ENCODE measurements around the gene DUSP9. TPM values are rescaled to one million over a fixed set of nuclear protein-coding genes. Genes with fewer than 3 reads are reported as not detected.

DUSP9 gene
- total and polyA plus RNA-seq, 2 donors (not counting 3 experiments of a cell fraction or from before 2014, with no cell fraction given) = 0.04 TPM; not detected in 1

GRCh38 chrX:153612413-153612812 lies 34.6 kb upstream of the DUSP9 start:
- ChIA-PET POLR2A (no interaction called here), CTCF (interaction anchor here (0.7 to 1.2 kb wide), 2 partner anchors 20 to 27 kb away, joined by 3 to 4 read pairs; no protein-coding TSS in a partner anchor)
- no TSS peak for BruUV-seq (replicated peaks)
- FAIRE-seq (no peak), DNase-seq (ENCODE audit: low read depth, low spot score) (no peak)
- H3K4me3 ChIP-seq (replicated peaks in 1 of 3; ENCODE audit: insufficient read depth in 1 of 3, low read depth in 1 of 3, low read length in 3 of 3) = no peak overlapping the region
- intact Hi-C loops (cut with micrococcal nuclease) = no loop called here
- TF ChIP-seq EZH2 (IDR thresholded peaks at IDR 0.05; ENCODE audit: borderline replicate concordance, low read depth, low read length, severe bottlenecking) (no peak), MYC (IDR thresholded peaks at IDR 0.05; ENCODE audit: low read depth, low read length) (no peak), POLR2A (IDR thresholded peaks at IDR 0.05; ENCODE audit: low read depth, low read length) (no peak), FOS (IDR thresholded peaks at IDR 0.05; ENCODE audit: borderline replicate concordance, insufficient read depth, low read length) (no peak), GATA2 (IDR thresholded peaks at IDR 0.05; ENCODE audit: insufficient read depth, insufficient read length, low read depth, low read length) (no peak), MAX (IDR thresholded peaks at IDR 0.05; ENCODE audit: insufficient read depth, insufficient read length) (no peak), CTCF (IDR thresholded peaks at IDR 0.05; ENCODE audit: extremely low read depth in 1 of 2, insufficient read depth in 1 of 2, low read depth in 1 of 2, low read length in 2 of 2) (no peak)
- no peak overlapping the region for H3K4me2 ChIP-seq (ENCODE audit: insufficient read depth, low read length)
- no peaks in the 10 kb centered on the region for H3K9me3 ChIP-seq (replicated peaks; ENCODE audit: control insufficient read depth, insufficient read depth, low read length)
- no peaks in the 10 kb centered on the region for H4K20me1 ChIP-seq (replicated peaks; ENCODE audit: control insufficient read depth, extremely low read depth, insufficient read depth, low read length)
- no peak overlapping the region for H3K27ac ChIP-seq (ENCODE audit: insufficient read depth, low read depth, low read length)
- H2AFZ ChIP-seq (ENCODE audit: low read depth, low read length) = no peak overlapping the region
- dilution Hi-C loops (cut with MboI; ENCODE audit: extremely low pct_ligation_motif_present, low sequenced_read_pairs) = no loop called here
- no peak overlapping the region for H3K9ac ChIP-seq (replicated peaks; ENCODE audit: extremely low read depth, insufficient read depth, low read length)
- peaks cover 4 to 5% of the 10 kb centered on the region in 2 experiments for H3K27me3 ChIP-seq (ENCODE audit: control insufficient read depth in 2 of 2, insufficient read depth in 2 of 2, low read length in 2 of 2)
- no peaks in the 10 kb centered on the region for H3K9me1 ChIP-seq (replicated peaks; ENCODE audit: control insufficient read depth, extremely low read depth, insufficient read depth, low read length)
- H3K79me2 ChIP-seq (ENCODE audit: control insufficient read depth, insufficient read depth, low read length) = no peaks in the 10 kb centered on the region
- H3K36me3 ChIP-seq (ENCODE audit: control insufficient read depth in 2 of 2, extremely low read depth in 1 of 2, insufficient read depth in 2 of 2, low read length in 2 of 2) = no peaks in the 10 kb centered on the region
- H3K4me1 ChIP-seq (ENCODE audit: control insufficient read depth, extremely low read depth, insufficient read depth, low read length) = no peaks in the 10 kb centered on the region
